GM21619 (cell line): ENCODE data around the gene PRKRIP1.
"Not testable (repeated sequence)": the region's sequence is repeated elsewhere in the genome, so short reads cannot be mapped to it uniquely, and the experiment has no call there.

Experiments
- ATAC-seq: cut with Tn5 transposase; IDR thresholded peaks from one replicate; pipeline ENCODE4 v1.9.1; 2021; ENCODE audit not compliant: unreplicated experiment

Gene PRKRIP1

DNA sequence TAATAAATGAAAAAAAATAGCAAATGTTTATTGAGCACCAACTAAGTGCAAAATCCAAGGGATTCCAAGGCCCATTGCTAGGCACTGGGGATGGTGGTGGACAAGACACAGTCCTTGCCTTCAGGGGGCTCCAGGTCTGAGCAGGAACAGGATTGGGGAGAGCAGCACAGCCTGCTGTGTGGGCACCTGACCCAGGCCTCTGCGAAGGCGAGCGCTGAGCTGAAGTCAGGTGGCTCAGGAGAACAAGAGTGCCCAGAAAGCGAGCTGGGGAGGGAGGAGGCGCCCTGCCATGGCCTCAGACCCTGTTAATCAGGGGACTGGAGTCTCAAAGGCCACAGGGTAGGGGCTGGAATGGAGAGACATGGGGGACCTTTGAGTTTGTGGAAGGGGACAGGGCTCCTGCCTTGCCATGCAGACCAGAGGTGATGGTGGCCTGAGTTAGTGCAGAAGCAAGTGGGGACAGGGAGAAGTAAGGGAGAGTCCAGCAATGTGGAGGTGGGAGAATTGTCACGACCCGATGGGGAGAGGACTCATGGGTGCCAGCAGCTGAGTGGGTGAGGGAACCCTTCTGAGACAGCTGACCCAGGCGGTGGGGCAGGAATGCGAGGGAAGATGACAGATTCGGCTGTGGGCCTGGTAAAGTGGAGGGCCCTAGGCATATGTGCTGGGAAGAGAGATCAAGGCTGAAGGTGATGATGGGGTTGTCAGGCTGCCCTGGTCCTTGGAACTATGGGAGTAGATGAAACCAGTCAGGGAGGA lies 33.2 kb downstream of the PRKRIP1 start:
- no peak for ATAC-seq

DNA sequence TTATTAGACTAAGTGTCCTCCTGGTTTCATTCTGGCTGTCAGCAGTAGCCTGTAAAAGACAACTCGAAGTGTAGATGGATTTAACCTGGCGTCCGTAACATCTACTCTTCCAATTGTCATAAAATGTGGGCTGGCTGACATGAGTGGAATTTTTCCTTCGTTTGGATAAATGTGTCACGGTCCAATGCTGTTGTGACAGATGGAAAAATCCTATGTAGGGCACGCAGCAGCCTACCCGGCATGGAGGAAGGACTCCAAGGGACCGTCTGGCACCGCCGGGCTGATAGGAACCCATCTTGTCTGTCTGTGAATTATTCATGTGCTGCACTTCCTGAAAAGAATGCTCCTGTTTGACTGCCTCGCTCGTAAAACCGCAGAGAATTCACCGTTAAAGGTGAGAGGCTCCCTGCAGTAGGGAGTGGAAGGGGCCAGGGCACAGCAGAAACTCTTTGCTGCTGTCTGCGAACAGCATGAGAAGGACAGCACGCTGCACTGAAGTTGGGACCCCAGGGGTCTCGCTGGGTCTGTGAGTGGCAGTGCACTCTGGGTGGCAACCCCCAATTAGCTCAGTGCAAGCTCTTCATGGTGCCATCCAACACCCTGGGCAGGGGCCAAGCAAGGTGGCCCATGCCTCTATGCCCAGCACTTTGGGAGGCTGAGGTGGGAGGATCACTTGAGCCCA lies 35.6 kb downstream of the PRKRIP1 start:
- ATAC-seq, result no peak

DNA sequence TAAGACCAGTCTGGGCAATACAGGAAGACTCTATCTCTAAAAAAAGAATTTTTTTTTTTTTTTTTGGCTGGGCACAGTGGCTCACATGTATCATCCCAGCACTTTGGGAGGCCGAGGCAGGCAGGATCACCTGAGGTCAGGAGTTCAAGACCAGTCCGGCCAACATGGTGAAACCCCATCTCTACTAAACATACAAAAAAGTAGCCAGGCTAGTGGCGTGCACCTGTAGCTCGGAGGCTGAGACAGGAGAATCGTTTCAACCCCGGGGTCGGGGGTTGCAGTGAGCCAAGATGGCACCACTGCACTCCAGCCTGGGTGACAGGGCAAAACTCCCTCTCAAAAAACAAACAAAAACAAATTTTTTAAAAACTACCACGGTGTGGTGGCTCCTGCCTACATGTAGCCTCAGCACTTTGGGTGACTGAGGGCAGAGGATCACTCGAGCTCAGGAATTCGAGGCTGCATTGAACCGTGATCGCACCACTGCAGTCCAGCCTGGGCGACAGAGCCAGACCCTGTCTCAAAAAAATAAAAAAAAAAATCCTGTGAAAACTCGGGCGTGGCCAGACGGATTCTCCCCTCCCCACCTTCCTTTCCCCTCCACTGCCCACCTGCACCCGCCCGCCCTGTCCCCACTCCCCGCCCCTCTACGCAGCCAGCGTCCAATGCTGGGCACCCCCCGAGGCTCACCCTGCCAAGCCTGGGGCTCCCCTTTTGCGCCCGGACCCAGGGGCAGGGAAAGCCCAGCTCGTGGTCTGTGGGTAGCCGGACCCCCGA lies 36.5 kb downstream of the PRKRIP1 start:
- peak; percentile 26 for ATAC-seq

DNA sequence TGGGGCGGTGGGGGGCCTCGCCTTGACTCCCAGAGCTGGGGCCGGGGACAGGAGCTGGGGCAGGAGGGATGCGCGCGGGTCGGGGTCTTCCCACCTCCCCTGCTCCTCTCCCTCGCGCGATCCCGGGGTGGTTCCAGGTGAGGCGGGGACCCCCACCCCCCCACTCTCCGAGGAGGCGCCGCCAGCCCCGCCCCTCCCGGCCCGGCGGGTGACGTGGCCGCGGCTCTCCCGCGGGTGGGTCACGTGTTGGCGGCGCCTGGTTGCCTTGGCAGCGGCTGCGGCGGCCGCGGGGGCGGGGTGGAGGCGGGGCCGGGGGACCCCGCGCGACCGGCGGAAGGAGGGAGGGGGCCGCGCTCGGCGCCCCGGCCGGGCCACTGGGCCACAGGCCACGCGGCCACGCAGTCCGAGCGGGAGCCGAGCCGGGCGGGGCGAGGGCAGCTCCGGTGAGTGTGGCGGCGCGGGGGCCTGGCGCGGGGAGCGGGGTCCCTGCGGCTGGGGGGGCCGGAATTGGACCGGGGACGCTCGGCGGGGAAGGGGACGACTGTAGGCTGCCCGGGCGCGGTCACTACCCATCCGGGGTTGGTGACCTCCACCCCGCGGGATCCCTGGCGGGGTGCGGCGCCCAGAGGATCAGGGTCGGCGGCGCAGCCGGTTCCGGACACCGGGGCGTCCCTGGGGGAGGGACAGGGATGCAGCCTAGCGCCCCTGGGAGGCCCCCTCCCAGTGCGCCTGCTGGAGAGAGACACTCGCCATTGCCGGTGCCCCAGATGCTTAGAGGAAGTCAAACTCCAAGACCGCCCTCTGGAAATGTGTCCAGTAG lies 37.3 kb downstream of the PRKRIP1 start, which contains the start of gene ORAI2:
Gene ORAI2 (plus strand): TSS at position 357 of the 820 bp plus-strand sequence. CDS start 5,382 bp downstream, outside the sequence.
- peak; percentile 54 for ATAC-seq

DNA sequence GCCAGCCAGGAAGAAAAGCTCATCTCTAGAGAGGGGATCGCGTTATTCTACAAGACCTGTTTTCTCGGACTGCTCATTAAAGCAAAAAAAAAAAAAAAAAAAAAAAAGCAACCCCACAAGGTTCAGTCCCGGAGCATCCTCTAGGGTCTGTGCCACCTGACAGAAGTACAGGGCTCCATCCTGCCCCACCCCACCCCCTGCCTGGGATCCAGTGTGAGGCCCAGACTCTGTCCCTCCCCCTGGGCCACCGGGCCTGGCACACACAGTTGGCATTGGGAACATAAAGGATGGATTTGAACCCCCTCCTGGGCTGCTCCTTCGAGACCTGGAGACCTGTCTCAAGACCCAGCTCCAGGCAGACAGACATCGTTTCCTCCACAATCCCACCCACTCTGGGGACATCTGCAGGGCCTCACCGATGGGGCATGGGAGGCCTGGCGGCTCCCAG lies 37.9 kb downstream of the PRKRIP1 start:
- ATAC-seq, result peak; percentile 16

DNA sequence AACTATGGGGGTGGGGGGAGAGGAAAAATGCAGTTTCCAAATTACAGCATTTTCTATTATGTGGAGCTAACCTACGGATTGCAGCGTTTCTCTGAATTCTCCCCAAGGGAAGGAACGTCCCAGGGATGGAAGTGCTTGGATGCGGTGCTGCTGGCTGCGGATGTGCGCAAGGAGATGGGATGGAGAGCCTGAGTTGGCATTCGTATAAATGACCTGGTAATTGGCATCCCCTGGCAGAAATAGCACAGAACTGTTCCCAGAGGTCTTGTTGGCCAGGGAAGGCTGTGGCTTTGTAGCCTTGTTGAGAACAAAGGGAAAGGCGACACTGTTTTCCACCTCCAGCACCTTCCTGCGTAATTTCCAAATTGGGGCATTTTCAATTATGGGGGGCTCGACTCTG lies 40.0 kb downstream of the PRKRIP1 start:
- no peak for ATAC-seq

DNA sequence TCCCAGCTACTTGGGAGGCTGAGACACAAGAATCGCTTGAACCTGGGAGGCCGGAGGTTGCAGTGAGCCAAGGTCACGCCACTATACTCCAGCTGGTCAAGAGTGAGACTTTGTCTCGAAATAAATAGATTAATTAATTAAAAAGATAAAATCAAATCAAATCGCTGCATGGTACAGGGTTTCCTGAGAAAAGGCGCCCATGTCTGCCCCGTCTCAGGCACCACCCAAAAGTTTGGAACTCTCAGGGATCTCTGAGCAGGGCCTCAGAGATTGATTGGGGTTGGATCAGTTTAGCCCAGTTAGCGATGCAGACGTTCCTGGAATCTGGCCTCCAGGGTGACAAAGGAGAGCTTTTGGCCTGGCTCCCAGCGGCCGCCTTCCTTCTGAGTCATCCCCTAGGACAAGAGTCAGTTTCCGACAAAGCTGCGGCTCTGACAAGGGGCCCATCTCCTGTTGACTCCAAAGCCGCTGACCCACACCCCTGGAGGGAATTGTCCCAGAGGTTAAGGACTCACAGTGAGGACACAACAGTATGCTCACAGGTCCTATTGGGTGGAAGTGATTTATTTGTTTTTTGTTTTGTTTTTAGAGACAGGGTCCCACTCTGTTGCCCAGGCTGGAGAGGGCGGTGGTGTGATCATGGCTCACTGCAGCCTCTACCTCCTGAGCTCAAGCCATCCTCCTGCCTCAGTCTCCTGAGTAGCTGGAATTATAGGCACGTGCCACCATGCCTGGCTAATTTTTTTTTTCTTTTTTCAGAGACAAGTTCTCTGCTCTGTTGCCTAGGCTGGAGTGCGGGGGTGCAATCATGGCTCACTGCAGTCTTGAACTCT lies 44.0 kb downstream of the PRKRIP1 start:
- no peak for ATAC-seq

DNA sequence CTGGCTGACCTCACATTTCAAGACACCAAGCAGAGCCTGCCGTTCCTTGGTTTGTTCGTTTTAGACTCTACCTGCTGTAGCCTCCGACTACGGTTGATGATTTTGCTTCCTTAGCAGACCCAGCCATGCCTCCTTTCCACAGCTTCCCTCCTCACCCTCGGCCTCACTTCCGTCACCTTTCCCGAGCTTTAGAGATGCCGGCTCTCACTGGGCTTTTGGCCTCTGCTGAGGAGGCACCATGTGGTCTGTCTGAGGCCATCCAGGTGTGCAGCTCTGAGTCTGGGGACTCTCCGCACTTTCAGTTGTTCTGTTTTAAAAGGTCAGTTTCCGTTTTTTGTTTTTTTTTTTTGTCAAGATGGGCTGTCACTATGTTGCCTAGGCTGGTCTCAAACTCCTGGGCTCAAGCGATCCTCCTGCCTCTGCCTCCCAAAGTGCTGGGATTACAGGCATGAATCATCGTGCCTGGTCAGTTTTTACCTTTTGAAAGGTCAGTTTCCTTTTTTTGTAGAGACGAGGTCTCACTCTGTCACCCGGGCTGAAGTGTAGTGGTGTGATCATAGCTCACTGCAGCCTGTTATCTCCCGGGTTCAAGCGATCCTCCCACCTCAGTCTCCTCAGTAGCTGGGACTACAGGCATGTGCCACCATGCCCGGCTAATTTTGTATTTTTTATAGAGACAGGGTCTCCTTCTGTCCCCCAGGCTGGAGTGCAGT lies 49.0 kb downstream of the PRKRIP1 start:
- ATAC-seq, result peak; percentile 39

DNA sequence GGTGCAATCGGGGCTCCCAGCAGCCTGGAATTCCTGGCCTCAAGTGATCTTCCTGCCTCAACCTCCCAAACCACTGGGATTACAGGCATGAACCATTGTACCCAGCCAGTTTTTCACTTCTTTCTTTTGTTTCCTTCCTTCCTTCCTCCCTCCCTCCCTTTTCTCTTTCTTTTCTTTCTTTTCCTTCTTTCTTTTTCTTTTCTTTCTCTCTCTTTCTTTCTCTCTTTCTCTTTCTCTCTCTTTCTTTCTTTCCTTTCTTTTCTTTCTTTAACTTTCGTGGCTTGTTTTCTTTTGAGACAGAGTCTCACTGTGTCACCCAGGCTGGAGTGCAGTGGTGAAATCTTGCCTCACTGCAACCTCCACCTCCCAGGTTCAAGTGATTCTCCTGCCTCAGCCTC lies 49.5 kb downstream of the PRKRIP1 start:
- no peak for ATAC-seq

DNA sequence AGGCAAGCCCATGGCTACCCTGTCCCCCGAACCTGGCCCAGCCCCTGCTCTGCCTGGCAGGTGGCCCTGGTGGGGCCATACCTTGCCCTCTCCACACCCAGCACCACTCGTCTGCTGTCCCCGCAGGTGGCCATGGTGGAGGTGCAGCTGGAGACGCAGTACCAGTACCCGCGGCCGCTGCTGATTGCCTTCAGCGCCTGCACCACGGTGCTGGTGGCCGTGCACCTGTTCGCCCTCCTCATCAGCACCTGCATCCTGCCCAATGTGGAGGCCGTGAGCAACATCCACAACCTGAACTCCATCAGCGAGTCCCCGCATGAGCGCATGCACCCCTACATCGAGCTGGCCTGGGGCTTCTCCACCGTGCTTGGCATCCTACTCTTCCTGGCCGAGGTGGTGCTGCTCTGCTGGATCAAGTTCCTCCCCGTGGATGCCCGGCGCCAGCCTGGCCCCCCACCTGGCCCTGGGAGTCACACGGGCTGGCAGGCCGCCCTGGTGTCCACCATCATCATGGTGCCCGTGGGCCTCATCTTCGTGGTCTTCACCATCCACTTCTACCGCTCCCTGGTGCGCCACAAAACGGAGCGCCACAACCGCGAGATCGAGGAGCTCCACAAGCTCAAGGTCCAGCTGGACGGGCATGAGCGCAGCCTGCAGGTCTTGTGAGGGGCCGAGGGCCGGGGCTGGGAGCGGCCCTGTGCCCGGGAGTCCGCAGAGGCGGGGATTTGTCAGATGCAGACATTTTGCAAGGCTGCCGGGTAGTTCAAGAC lies 50.4 kb downstream of the PRKRIP1 start:
- no peak for ATAC-seq

DNA sequence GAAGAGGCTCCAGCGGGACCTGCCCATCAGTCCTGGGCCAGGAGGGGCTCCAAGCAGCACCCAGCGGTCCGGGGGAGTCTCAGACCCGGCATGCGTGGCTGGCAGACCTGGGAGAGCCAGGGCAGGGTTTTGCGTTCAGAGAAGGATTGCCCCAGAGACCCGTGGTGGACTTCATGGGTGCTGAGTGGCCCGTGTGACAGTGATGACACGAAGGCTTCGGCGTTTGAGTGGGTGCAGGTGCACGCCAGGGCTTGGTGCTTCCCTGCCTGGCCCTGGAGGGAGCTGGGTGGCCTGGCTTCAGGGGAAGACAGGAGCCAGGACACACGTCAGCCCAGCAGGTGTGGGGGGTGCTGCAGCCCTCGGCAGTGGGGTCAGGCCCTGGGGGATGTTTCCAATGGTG lies 51.1 kb downstream of the PRKRIP1 start:
- ATAC-seq, result no peak

DNA sequence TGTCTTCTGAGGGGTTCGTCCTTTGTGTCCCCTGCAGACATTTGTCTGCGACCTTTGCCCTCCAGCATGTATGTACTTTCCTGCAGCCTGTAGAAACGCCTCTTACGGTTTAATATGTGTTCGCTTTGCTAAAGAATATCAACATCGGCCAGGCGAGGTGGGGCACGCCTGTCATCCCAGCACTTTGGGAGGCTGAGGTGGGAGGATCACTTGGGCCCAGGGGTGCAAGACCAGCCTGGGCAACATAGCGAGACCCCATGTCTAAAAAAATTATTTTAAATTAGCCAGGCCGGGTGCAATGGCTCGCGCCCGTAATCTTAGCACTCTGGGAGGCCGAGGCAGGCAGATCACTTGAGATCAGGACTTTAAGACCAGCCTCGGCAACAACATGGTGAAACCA lies 53.0 kb downstream of the PRKRIP1 start:
- no peak for ATAC-seq

DNA sequence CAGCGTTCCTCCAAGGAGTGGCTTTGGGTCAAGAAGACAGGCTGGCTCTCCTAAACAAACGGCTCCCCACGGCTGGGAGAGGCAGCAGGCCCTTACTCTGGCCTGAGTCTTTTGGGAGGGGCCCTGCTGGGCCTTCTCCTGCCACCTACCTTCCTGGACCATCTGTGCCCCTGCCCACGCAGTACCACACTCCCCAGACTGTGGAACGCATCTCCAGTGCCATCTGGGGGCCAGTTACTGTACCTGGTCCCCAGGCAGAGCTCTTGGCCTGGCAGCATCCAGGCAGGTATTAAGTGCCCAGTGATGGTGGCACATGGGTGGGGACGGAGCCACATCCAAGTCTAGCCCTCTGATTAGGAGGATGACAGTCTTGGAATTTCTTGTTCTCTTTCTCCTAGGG lies 54.1 kb downstream of the PRKRIP1 start:
- ATAC-seq, result no peak

DNA sequence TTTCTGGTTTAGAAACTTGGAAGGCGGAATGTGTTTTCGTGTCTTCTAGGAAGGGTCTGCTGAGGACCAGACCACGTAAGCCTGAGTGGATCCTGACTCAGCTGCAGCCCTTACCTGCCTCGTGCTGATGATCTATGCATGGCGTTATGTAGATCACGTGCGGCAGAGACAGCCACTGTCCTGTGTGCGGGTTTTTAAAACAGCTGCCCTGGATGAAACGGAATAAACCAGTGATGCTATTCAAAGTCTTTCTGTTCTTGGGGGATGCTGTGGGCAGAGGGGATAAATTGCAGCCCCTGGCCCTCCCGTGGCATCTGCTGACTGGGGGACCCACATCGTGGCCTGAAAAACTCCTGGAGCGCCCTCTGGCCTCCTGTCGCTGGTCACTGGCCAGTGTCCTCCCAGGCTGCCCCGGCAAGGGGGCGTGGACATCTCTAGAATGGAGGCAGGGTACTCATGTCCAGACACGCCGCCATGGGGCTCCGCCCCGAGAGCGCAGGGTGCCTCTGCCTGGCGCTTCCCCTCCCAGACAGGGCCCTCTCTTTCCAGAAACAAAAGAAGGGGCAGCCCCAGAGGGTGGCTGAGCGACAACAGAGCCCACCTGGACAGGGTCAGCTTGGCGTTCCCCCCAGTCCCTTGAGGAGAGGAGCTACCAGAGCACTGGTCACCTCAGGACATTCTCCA lies 55.4 kb downstream of the PRKRIP1 start:
- no peak for ATAC-seq

DNA sequence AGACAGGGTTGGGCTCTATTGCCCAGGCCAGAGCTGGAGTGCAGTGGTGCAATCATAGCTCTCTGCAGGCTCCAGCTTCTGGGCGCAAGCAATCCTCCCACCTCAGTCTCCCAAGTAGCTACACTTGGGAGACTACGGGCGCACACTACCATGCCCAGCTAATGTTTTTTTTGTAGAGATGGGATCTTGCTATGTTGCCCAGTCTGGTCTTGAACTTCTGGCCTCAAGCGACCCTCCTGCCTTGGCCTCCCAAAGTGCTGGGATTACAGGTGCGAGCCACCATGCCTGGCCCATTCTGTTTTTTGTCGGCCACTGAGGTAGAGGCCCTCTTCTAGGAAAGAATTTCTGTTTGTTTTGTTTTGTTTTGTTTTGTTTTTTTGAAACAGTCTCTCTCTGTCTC lies 56.3 kb downstream of the PRKRIP1 start:
- ATAC-seq, result no peak

DNA sequence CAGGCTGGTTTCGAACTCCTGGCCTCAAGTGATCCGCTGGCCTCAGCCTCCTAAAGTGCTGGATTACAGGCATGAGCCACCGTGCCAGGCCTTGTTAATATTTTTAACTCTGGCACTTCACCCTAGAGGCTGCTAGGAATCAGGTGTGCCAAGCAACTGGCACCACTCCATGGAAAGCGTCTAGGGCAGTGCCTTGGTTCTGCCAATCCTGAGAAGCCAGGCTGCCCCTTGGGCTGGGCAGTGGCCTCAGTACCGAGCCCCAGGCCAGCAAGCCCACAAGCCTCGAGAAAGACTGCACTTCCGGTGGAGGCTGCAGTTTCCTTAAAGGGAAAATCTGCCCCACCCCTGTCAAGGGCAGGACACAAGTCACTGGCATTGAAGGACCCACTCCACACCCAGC lies 57.2 kb downstream of the PRKRIP1 start:
- ATAC-seq, result no peak

DNA sequence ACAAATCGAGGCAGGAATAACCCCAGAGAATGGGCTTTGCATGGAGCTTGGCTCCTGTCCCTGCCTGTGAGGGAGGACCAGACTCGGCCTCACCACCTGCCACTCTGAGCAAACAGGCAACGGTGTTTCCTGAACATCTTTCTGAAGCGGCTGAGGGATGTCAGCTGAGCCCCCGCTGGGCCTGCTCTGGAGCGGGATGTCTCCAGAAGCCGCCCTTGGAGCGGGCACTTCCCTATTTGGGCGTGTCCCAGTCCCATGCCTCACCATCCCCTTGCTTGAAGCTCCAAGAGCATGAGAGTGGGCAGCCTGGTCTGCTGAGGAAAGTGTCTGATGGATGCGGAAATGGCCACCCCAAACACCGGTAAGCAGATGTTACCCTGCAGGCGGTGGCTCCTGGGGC lies 58.3 kb downstream of the PRKRIP1 start:
- ATAC-seq, result no peak

DNA sequence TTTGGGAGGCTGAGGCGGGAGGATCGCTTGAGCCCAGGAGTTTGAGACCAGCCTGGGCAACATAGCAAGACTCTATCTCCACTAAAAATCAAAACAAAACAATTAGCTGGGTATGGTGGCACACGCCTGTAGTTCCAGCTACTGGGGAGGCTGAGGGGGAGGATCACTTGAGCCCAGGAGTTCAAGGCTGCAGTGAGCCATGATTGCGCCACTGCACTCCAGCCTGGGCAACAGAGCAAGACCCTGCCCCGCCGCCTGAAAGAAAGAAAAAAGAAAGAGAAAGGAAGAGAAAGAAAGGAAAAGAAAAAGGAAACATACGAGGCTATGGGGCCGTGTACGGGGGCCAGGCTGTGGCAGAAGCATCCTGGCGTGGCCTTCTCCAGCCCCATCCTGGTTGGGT lies 58.8 kb downstream of the PRKRIP1 start:
- ATAC-seq, result not testable (repeated sequence)
